ENCODE measurements around the gene NAALADL1.

DNA sequence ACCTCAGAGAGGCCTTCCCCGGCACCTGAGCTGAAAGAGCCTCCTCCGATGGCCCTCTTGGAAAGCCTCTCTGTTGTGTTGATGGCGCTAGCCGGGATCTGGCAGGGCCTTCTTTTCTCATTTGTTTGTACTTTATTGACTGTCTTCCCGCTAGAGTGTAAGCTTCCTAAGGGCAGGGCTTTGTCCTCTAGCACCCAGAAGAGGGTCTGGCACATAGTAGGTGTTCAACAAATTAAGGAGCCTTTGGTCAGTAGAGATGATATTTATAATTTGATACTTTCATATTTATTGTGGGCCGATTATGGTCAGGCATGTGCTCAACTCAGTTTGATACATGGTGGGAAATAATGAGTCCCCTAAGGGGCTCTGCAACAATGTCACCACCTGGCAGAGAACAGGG, 40.4 kb downstream of the NAALADL1 start:
- TF ChIP-seq, protein P1, sequence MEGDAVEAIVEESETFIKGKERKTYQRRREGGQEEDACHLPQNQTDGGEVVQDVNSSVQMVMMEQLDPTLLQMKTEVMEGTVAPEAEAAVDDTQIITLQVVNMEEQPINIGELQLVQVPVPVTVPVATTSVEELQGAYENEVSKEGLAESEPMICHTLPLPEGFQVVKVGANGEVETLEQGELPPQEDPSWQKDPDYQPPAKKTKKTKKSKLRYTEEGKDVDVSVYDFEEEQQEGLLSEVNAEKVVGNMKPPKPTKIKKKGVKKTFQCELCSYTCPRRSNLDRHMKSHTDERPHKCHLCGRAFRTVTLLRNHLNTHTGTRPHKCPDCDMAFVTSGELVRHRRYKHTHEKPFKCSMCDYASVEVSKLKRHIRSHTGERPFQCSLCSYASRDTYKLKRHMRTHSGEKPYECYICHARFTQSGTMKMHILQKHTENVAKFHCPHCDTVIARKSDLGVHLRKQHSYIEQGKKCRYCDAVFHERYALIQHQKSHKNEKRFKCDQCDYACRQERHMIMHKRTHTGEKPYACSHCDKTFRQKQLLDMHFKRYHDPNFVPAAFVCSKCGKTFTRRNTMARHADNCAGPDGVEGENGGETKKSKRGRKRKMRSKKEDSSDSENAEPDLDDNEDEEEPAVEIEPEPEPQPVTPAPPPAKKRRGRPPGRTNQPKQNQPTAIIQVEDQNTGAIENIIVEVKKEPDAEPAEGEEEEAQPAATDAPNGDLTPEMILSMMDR (IDR thresholded peaks at IDR 0.05; ENCODE audit: low read depth, low read length) = no peak
- TF ChIP-seq EZH2phosphoT487 (IDR thresholded peaks at IDR 0.05; ENCODE audit: low read depth) = no peak

All from OCI-LY3 (cell line).